ENCODE measurements around the gene PACS1. TPM values are rescaled to one million over a fixed set of nuclear protein-coding genes. Genes with fewer than 3 reads are reported as not detected.
"Not testable (repeated sequence)": the region's sequence is repeated elsewhere in the genome, so short reads cannot be mapped to it uniquely, and the experiment has no call there.

PACS1 gene
- total RNA-seq = 10 to 100 TPM; 32.0 to 62.7 (median 51.8) TPM

GRCh38 chr11:66069715-66070603 lies at the start of gene PACS1:
PACS1 (plus strand) TSS chr11:66070272; CDS start chr11:66070487, 215 bp downstream.
- Histone ChIP-seq H3K4me3 (peak within 1 kb of the TSS; percentile 75 to 96 (median 87)), H3K27me3 (no peaks in the 10 kb centered on the region), H3K36me3 (peaks cover 3 to 54% (median 9%) of the 10 kb centered on the region in 3 donors), H3K4me1 (peaks cover 0 to 43% (median 19%) of the 10 kb centered on the region in 4 donors), H3K27ac (peak within 1 kb of the TSS; percentile 86 to 97 (median 94)), H3K9me3 (no peaks in the 10 kb centered on the region)
- TF ChIP-seq CTCF (IDR thresholded peaks at IDR 0.05) = peak in 3 of 5 experiments; percentile 1 to 53 (median 51)
- TF ChIP-seq EP300 (IDR thresholded peaks at IDR 0.05) = peak in 1 of 2 donors; percentile 43
- peak; percentile 14 to 65 for TF ChIP-seq POLR2A (IDR thresholded peaks at IDR 0.05)
- 1% methylated on average over 7 to 57 of the region's 120 CpGs for WGBS, 2 donors
- DNase-seq (ENCODE audit: low spot score in 2 of 2) = peak; percentile 45 to 58

GRCh38 chr11:66020618-66021357 lies 49.3 kb upstream of the PACS1 start:
- Histone ChIP-seq H3K9me3 (no peaks in the 10 kb centered on the region), H3K27ac (no peak overlapping the region), H3K4me1 (peaks cover 0 to 13% (median 1%) of the 10 kb centered on the region in 4 donors), H3K36me3 (no peaks in the 10 kb centered on the region), H3K4me3 (no peak overlapping the region), H3K27me3 (no peaks in the 10 kb centered on the region)
- DNase-seq (ENCODE audit: low spot score in 2 of 2) = no peak
- WGBS, 2 donors = 76 to 83% methylated on average over 22 to 23 of the region's 25 CpGs
- TF ChIP-seq CTCF (IDR thresholded peaks at IDR 0.05) = no peak
- TF ChIP-seq EP300 (IDR thresholded peaks at IDR 0.05) = no peak
- TF ChIP-seq POLR2A (IDR thresholded peaks at IDR 0.05) = no peak

GRCh38 chr11:66022401-66023185 lies 47.5 kb upstream of the PACS1 start:
- Histone ChIP-seq H3K36me3 (no peaks in the 10 kb centered on the region), H3K4me1 (peaks cover 0 to 13% (median 1%) of the 10 kb centered on the region in 4 donors), H3K9me3 (no peaks in the 10 kb centered on the region), H3K4me3 (no peak overlapping the region), H3K27ac (no peak overlapping the region), H3K27me3 (no peaks in the 10 kb centered on the region)
- TF ChIP-seq EP300 (IDR thresholded peaks at IDR 0.05) = no peak
- TF ChIP-seq CTCF (IDR thresholded peaks at IDR 0.05) = peak; percentile 90 to 95 (median 91)
- 19 to 24% methylated on average over 42 to 45 of the region's 46 CpGs for WGBS, 2 donors
- peak; percentile 49 to 69 for DNase-seq (ENCODE audit: low spot score in 2 of 2)

- H3K9me3 ChIP-seq; H3K36me3 ChIP-seq; DNase-seq (ENCODE audit: low spot score in 2 of 2); H3K27me3 ChIP-seq; H3K4me3 ChIP-seq; H3K27ac ChIP-seq: not testable (repeated sequence)
- WGBS, 2 donors = 87 to 92% methylated on average over 5 of the region's 5 CpGs
- H3K4me1 ChIP-seq = peaks cover 0 to 13% (median 1%) of the 10 kb centered on the region in 4 donors
Measured at GRCh38 chr11:66023186-66023440, 47.0 kb upstream of the PACS1 start.

GRCh38 chr11:66026017-66026529 lies 44.0 kb upstream of the PACS1 start, which contains the start of gene CATSPER1:
CATSPER1 (minus strand) TSS chr11:66026479; CDS start chr11:66026379, 100 bp downstream.
- WGBS, 2 donors = 91 to 92% methylated on average over 18 of the region's 18 CpGs
- H3K4me1 ChIP-seq = peaks cover 0 to 12% (median 1%) of the 10 kb centered on the region in 4 donors
- no peaks in the 10 kb centered on the region for H3K9me3 ChIP-seq
- no peak within 1 kb of the TSS for H3K27ac ChIP-seq
- no peaks in the 10 kb centered on the region for H3K27me3 ChIP-seq
- H3K36me3 ChIP-seq = no peaks in the 10 kb centered on the region
- no peak for DNase-seq (ENCODE audit: low spot score in 2 of 2)
- TF ChIP-seq EP300 (IDR thresholded peaks at IDR 0.05) (no peak), CTCF (IDR thresholded peaks at IDR 0.05) (no peak), POLR2A (IDR thresholded peaks at IDR 0.05) (no peak)
- H3K4me3 ChIP-seq = no peak within 1 kb of the TSS
